Measurements from ENCODE around the gene F5.

Gene F5

GRCh38 chr1:169586395-169587255 lies at the start of gene F5:
Gene F5 (minus strand): TSS chr1:169586481. CDS start chr1:169586386, 95 bp downstream.
- peak; percentile 76 for DNase-seq (ENCODE audit: low spot score)

- DNase-seq (ENCODE audit: low spot score) = no peak
Measured at GRCh38 chr1:169634877-169635276, 48.6 kb upstream of the F5 start.

GRCh38 chr1:169634145-169634544 lies 47.9 kb upstream of the F5 start:
- DNase-seq (ENCODE audit: low spot score) = no peak

GRCh38 chr1:169631249-169631648 lies 45.0 kb upstream of the F5 start:
- DNase-seq (ENCODE audit: low spot score) = no peak

GRCh38 chr1:169630006-169630405 lies 43.7 kb upstream of the F5 start, which contains the start of gene SELP:
Gene SELP (minus strand): TSS chr1:169630124. CDS start chr1:169630074, 50 bp downstream.
- no peak for DNase-seq (ENCODE audit: low spot score)

- DNase-seq (ENCODE audit: low spot score) = no peak
Measured at GRCh38 chr1:169624912-169625311, 38.6 kb upstream of the F5 start.

GRCh38 chr1:169624122-169624521 lies 37.8 kb upstream of the F5 start:
- DNase-seq (ENCODE audit: low spot score) = no peak

- no peak for DNase-seq (ENCODE audit: low spot score)
Measured at GRCh38 chr1:169623132-169623926, 37.0 kb upstream of the F5 start.

GRCh38 chr1:169620565-169620964 lies 34.3 kb upstream of the F5 start:
- DNase-seq (ENCODE audit: low spot score) = no peak

- DNase-seq (ENCODE audit: low spot score) = no peak
Measured at GRCh38 chr1:169618367-169618766, 32.1 kb upstream of the F5 start.

- no peak for DNase-seq (ENCODE audit: low spot score)
Measured at GRCh38 chr1:169615803-169616202, 29.5 kb upstream of the F5 start.

GRCh38 chr1:169610858-169611257 lies 24.6 kb upstream of the F5 start:
- DNase-seq (ENCODE audit: low spot score) = no peak

- DNase-seq (ENCODE audit: low spot score) = no peak
Measured at GRCh38 chr1:169610108-169610507, 23.8 kb upstream of the F5 start.

- no peak for DNase-seq (ENCODE audit: low spot score)
Measured at GRCh38 chr1:169608226-169608625, 21.9 kb upstream of the F5 start.

GRCh38 chr1:169604781-169605560 lies 18.7 kb upstream of the F5 start:
- DNase-seq (ENCODE audit: low spot score) = no peak

GRCh38 chr1:169601096-169601881 lies 15.0 kb upstream of the F5 start:
- DNase-seq (ENCODE audit: low spot score) = peak; percentile 22

GRCh38 chr1:169595764-169596711 lies 9.8 kb upstream of the F5 start:
- DNase-seq (ENCODE audit: low spot score) = peak; percentile 65

- DNase-seq (ENCODE audit: low spot score) = no peak
Measured at GRCh38 chr1:169594391-169594790, 8.1 kb upstream of the F5 start.

- DNase-seq (ENCODE audit: low spot score) = no peak
Measured at GRCh38 chr1:169590932-169591331, 4.7 kb upstream of the F5 start.

- no peak for DNase-seq (ENCODE audit: low spot score)
Measured at GRCh38 chr1:169588785-169589485, 2.7 kb upstream of the F5 start.

Data from iPS-NIHi11 (cell line).